Measurements from ENCODE around the gene HSH2D. TPM values are rescaled to one million over a fixed set of nuclear protein-coding genes. Genes with fewer than 3 reads are reported as not detected.

The HSH2D gene
- total and polyA plus RNA-seq, 9 of the 15 experiments (the other 6 are each of a cell fraction or from before 2014, with no cell fraction given): 0.03 to 1.1 (median 0.35) TPM; not detected in 1

GRCh38 chr19:16160943-16161560 lies 17.6 kb downstream of the HSH2D start (continued):
- TF ChIP-seq ZNF318 (IDR thresholded peaks at IDR 0.05; ENCODE audit: borderline replicate concordance in 1 of 2, low read depth in 1 of 2) (no peak), RBM34 (IDR thresholded peaks at IDR 0.05; ENCODE audit: borderline replicate concordance, insufficient read depth, low read length) (no peak), HSF4 (CRISPR knock-in tag; IDR thresholded peaks at IDR 0.05; ENCODE audit: borderline replicate concordance) (no peak), GATAD2B (IDR thresholded peaks at IDR 0.05; ENCODE audit: borderline replicate concordance) (no peak), L3MBTL2 (IDR thresholded peaks at IDR 0.05) (no peak), KLF16 (IDR thresholded peaks at IDR 0.05) (no peak), C11orf30 (IDR thresholded peaks at IDR 0.05; ENCODE audit: low read depth) (peak; percentile 50; the same call in 1 of the 2 replicates), VEZF1 (CRISPR knock-in tag; IDR thresholded peaks at IDR 0.05) (no peak), FUS (optimal IDR thresholded peaks at IDR 0.05; ENCODE audit: low read depth, low read length) (no peak), RBM14 (IDR thresholded peaks at IDR 0.05; ENCODE audit: borderline replicate concordance, insufficient read depth, low read depth, low read length) (no peak), ZBTB1 (CRISPR knock-in tag; IDR thresholded peaks at IDR 0.05; ENCODE audit: borderline replicate concordance, low read depth) (no peak), FIP1L1 (IDR thresholded peaks at IDR 0.05; ENCODE audit: low read depth, low read length, poor library complexity, severe bottlenecking) (no peak), MBD1 (CRISPR knock-in tag; IDR thresholded peaks at IDR 0.05) (no peak)
- TF ChIP-seq, protein P1, sequence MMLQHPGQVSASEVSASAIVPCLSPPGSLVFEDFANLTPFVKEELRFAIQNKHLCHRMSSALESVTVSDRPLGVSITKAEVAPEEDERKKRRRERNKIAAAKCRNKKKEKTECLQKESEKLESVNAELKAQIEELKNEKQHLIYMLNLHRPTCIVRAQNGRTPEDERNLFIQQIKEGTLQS (IDR thresholded peaks at IDR 0.05): peak; percentile 74
- TF ChIP-seq, protein P1 (CRISPR knock-in tag; conservative IDR thresholded peaks at IDR 0.05): no peak

Measured in K562 (cell line).